HG02981 (cell line): ENCODE measurements around the gene NRP2.

Experiments used
- ATAC-seq: cut with Tn5 transposase; IDR thresholded peaks from one replicate; pipeline ENCODE4 v1.9.1; 2021; ENCODE audit warnings: mild to moderate bottlenecking, moderate library complexity; ENCODE audit not compliant: unreplicated experiment

Gene NRP2

DNA sequence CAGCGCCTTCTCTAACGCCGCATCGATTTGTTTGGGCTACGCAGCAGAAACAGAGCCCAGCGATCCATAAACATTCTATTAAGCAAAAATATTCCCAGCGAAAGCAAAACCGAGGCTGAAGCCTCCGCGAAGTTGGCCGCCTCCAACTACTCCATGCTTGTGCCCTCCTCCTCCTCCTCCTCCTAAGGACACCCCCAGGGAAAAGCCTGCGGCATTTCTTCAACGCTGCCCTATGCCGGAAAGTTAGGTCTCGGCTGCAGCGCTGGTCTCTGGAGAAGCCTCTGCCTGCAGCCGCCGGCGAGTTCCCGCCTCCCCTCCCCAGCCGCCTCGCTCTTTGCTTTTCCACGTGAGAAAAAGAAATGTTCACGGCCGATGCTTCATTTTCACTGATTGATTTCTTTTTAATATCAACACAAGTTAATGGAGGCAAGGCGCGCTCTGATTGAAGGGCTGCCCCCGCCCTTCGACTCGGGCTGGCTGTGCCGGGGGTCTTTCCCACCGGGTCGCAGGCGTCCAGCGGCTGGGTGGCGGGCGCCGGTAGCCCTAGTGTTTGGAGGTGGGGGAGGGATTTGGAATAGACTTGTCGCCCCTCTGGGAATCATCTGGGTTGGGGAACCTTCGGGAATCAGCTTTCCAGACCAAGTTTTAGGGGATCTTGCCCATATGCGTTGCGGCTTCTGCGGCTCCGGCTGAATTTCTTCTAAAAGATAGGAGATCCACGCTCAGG is 3.9 kb downstream of the NRP2 start:
- no peak for ATAC-seq

DNA sequence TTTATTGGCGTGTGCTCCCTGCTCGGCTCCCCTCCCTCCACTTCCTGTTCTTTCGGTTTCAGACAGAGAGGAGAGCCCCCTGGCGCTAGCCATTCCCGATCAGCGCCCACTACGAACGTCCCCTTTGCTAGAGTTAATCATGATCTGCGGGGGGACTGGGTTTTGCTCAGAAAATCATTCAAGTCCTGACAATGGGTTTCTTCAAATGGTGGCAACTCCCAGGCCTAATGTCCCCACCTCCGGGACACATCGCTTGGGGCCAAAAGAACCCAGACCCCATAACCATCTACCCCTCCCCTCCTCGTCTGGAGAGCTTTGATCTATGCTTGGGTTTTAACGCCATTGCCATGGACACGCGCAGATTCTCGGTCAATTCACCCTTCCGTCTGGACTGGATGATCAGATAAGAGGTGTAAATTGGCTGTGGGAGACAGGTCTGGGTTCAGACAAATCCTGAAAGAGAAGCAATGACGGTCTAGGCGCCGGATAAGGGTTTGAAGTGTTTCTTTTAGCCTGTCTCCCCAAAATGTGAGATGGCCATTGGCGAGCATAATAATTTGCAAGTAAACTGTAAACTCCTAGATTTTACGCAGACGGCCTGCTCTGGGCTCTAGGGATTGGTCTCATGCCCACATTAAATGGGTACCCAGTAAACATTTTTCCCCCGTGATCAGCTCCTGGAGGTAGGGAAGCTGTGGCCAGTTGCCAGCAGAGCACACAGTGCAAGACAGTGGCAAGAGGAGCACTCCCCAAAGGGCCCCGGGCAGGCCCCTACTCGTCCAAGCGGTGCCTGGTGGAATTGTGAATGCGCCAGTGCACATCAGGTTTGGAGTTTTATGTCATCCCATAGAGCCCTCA is 4.7 kb downstream of the NRP2 start:
- ATAC-seq: no peak

DNA sequence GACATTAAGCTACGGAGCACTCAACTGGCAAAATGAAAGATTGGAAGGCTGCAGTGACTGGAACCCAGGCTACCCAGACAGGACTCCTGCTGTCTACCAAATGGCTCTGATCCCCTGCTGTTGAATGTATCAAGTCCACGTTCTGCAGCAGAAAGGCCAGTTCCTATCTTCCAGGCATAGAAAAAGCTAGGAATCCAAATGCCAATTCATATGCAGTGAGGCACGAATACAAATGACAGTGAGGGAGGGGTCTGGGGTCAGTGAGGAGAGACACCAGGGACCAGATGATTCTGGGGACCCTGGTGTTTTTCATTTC is 5.3 kb downstream of the NRP2 start:
- ATAC-seq: no peak

DNA sequence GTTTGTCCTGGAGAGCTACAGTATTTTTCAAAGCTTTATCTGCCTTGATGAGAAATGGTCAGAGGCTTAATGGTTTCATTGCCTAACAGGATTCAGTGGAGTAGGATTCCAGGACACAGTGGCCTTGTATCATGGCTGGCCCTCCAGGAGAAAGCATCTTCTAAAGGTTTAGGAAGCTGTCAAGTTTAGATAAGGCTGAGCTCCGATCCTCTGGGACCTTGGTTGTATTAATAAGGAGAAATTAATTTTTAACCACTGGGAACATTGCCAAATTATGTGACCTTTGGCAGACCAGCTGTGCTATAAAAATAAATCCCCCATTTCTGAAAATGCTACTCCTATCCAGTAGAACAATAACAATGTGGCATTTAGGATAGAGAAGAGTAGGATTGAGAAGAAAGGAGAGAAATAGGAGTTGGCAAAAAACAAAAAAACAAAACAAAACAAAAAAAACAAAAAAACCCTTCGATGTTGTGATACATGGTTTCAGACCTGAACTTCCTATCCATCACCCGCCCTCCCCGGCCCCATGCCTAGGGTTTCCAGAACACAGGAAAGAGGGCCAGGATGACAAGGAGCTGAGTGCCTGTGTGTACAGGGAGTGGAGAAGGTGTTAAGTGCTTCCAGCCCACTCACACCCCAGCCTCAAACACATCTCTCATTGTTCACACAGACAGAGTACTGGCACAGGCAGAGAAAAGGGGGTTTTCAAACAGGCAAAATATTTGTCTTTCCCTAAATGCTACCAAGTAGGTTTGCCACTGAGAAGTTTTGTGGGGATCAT is 6.3 kb downstream of the NRP2 start:
- no peak for ATAC-seq

DNA sequence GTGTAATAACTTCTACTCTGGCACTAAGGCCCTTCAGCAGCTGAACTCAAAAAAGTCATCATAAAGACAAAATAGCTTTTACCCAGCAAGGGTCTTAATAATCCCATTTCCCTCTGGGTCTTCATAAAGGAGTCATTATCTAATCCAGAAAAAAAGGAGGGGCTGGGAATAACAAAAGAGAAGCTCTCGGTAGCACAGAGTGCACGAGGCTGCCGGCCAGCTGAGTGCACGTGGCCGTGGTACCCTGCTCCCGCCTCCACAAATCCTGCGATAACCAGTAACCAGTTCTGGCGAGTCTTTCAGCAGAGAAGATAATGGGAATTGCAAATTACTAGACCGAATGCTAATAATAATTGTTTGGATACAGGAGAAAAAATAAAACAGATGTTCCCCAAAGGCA is 7.5 kb downstream of the NRP2 start:
- no peak for ATAC-seq

DNA sequence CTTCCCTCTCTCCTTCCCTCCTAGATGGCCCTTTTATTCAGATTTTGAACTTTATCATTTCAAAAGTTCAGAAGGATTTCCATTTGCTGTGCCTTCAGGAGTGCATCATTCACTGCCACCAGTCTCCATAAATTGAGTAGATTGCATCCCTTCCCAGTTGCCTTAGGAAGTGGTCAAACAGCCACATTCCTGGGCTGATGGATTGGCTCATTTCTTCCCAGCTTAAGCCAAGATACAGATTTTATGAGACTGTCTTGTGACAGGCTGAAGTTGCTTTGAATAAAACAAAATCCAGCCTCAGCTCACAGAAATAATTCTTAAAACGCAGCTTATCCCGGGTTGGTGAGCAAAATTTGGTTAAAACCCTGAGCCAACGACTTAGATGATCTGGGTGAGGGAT is 9.8 kb downstream of the NRP2 start:
- ATAC-seq: no peak

DNA sequence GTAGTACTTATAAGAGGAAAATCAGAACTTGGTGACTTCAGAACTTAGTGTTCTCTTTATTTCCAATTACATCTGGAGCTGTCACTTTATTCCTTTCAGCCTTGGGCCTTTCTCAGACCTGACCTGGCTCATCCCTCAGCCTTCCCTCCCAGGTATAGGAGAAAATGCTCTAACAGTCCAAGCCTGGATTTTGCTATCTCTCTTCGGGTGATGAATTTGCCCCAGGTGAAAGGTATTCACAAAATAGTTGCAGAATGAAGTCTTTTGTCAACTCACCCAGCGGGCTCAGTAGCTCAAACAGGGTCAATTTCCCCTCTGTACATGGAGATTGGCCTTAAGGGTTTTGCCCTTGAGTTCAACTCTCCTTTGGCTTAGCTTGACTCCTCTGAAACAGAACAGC is 12.0 kb downstream of the NRP2 start:
- ATAC-seq: no peak

DNA sequence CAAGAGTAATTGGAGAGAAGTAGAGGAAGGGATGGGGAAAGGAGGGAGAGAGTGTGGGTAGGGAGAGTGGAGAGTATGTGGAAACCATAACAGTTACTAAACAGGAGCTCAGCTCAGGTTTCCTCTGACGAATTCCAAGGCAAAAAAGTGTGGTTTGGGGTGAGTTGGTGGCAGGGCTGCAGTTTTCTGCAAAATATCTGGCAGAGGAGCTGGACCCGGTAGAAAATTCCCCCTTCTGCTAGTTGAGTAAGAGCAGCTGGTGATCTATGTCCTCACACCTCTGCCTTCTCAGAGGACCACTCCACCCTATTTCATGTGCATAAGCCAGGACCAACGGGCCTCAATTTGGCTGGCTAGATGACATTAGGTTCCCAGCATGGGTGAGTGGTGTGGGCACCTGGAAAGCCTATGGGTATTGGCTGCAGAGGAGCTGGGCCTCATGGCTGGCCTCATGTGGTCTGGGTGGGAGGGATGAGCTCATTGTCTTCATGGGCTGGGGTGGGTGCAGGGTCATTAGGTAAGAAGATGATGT is 13.2 kb downstream of the NRP2 start:
- no peak for ATAC-seq

DNA sequence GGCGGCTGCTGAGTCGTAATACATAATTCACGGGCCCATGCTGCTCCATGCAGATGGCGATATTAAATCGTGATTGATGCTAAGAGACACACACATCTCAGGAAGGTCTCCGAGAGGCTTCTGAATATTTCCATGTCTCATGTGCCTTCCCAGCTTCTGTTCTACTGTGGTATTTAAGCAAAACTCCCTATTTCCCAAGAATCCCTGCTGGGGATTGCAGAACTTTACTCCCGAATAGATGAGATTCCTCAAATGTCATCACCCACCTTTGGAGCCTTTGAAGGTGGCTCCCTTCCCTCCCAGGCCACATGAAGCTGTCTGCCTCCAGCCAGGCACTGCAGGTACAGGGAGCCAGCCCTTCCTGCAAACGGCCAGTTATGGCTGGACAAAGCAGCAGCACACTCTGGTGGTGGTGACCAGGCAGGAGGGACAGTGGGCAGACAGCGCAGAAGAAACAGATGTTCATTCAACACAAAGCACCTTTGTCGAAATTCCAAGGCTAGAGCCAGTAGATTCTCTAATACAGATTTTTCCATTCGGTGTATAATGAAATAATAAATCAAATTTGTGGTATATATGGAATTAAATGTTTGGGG is 14.1 kb downstream of the NRP2 start:
- ATAC-seq: no peak

DNA sequence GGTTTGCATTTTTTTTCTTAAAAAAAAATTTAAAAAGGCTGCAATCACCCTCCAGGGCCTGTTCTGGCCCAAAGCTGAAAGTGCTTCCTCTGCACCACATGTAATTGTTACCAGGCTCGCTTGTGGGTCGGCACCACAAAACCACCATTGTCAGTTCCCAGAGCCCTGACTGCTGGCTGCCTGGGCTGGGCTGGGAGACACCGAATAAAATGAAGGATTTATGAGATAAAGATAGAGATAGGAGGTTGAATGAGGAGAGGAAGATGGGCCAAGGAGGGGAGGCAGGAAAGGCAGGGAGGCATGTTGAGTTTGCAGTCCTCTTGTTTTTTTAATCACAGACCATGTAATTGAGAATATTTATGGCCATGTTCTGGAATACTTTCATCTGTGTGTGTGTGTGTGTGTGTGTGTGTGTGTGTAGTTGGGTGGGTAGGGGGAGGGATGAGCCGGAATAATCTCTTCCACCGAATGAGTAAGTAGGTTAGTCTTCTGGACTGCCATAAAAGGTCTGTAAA is 14.7 kb downstream of the NRP2 start:
- ATAC-seq: no peak

DNA sequence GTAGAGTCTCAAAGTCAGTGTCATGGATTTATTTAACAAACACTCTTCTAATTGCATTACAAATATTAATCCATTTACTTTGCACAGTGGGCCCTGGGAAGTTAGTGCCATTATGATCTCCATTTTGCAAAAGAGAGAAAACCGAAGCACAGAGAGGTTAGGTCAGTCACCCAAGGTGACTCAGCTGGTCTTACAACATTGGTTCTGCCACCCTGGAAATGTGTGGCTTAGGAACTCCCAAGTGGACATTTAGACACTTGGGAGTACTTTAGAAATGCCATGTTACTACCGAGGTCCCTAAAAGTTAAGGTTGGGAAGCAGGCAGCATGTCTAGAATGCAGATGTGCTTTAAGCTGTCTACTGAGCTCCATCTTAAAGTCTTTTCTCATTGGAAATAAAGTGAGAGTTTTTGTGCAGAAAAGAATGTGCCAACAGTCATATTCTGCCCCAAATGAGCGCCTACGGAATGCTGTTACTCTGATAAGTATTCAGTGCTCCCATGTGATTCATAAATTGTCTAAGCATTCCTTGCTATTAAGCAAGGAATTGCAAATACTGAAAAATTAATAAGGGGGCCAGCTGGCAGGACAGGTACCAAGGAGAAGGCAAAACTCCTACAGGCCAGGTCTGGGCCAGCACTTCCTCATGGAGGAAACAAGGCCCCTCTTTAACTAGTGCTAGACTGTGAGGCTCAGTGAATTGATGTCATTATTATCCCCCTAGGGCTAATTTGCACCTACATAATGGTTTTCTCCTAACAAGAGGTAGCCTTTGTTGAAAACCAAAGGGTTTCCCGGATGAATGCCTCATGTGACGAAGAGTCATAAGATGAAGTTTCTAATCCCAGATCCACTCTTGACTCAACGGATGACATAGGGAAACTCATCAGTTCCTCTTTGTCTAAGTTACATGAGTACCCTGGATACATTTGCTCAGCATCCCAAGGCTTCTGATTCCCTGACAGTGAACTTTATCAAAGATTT is 16.3 kb downstream of the NRP2 start:
- no peak for ATAC-seq

DNA sequence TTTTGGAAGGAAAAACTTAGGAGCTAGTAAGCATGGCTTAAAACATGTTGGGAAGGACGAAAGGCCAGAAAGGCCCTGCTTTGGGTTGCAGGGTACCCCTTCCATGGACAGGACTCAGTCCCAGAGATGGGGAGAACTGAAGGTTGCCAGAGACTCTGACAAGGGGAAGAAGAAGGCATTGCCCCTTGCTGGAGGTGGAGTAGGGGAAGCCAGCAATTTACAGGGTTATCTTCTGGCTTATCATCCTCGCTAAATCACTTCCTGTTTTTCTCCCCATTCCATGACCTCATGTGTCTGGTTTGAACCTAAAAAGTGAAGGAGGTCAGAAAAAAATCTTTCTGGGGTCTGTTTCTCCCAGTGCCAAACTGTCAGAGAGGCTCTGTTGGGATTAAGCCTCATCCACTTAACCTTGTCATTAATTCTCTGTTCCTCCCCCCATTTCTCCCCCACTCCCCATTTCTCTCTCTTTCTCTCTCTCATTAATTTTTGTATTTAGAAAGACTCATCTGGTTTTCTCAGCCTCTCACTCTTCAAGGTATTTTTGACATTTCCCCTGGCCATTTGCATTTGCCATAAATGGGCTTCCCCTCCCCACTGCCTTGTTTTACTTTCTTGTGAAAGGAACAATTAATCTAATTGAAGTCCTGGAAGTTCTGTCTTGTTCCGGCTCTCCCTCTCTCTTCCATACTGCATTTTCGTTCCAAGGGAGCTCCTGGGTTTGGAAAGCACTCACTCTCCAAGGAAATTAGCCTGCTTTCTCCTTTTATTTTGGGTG is 17.4 kb downstream of the NRP2 start:
- no peak for ATAC-seq

DNA sequence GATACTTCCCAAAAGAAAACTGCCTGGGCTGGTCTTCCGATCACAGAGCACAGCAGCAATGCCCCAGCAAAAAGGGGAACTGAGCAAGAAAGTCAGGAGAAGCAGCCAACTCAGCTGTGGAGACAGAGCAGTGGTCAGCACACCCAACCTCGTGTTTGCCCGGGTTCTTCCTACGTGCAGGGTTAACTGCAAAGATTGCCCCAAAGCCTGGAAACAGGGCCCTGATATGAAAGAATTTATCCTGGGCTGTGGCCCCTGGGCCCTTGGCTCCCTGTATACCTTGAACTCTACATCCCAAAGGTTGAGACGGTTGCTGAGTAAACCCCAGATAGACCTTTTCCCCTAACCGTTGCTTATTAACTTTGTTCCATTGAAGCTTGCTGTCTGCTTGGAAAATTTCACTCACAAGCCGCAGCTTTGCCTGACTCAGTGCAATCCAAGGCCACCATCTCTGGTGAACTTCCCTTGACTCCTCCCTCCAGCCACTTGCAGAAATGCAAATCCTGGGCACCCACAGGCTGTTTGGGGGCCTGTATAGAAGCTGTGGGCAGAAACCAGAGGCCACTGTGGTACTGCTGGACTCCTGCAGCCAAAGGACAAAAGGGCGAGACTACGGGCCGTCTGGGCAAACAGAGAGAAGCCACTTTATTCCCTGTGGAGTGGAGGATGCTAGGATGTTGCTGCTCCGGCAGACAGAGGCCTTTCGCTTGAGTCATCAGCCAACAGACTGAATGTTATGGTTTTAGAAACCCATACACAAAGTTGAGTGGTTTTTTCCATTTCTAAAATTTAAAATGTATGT is 18.2 kb downstream of the NRP2 start:
- ATAC-seq: peak; percentile 57

DNA sequence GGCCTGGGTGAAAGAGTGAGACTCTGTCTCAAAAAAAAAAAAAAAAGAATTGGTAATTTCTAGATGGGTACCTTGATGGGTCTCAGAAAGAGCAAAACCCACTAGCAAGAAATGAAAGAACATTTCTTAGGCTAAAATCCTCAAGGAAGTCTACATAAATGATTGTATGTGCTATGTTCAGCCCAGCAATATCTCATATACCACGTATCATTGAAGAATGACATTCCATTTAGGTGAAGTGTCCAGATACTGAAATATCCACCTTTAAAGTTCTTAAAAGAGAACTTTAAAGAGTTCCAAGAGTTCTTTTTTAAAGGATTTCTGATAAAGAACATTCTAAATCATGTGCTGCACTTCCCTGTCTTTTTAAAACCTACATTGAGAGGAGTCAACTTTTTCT is 19.2 kb downstream of the NRP2 start:
- no peak for ATAC-seq

DNA sequence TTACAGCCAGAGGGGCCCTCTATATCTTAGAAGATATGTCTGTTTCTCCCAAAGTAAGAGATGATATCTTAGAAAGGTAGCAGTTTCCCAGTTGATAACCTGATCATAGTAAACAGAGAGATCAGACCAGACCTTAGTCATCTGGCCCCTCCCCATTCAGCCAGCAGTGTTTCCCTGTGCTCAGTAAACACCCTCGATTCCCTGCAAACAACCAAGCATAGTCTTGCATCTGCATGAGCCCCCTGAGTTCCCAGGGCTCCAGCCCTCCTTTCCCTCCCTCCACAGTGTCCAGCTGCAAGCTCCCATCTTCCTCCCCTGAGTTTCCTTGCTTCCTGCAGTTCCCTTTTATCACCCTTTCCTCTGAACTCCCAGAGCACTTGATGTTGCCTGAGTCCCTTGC is 20.3 kb downstream of the NRP2 start:
- no peak for ATAC-seq

DNA sequence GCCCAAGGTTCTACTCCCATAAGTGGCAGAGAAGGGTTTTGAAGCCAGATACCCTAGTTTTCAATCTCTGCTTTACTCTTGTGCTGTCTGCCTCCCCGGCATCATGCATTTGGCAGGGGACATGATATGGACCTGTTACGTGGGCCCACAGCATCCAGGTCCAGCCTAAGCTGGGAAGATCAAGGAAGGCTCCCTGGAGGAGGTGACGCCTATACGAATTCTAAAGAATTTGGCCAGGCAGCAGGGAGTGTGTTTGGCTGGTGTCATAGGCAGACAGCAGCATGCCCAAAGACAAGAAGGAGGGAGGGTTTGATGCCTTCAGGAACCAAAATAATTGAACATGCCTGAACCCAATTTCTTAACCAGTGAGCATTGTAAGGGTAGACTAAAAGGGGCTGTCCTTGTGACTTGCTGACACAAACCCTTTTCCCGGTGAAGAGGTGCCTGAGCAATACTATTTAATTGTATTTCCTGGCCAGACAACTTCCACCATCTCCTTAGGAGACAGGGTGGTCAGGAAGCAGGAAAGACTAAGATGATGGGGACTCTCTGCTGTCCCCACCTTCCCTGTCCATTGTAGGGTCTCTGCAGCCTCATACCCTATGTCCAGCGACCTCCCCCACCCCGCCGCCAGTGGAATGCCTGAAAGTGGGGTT is 21.3 kb downstream of the NRP2 start:
- no peak for ATAC-seq

DNA sequence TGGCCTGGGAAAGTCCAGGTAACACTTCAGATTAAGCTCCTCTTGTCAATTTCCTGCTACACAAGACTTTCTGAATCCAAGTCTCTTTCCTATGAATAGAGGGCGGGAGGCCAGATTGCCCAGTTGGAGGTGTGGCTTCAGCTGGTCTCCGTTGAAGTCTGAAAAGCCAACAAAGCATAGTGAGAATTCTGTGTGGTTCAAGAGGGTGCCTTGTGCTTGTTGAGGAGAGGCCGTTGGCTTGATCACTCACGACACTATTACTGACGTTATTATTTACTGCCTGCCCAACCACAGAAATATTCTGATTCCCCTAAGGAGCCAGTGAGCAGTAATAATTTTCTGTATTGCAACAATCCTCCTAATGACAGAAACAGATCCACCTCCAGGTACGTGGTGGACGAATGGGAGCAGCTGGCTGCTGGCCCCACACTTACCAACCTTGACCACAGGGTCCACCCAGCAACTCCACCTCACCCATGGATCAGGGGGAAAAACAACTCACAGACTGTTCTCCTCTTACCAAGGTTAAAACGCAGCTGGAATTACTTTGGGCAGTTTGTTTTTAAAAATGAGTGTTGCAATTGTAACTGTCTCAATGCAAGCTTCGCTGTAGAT is 21.9 kb downstream of the NRP2 start:
- ATAC-seq: no peak
